ENCODE results near the gene CDAN1. TPM values are rescaled to one million over a fixed set of nuclear protein-coding genes. Genes with fewer than 3 reads are reported as not detected.
"Not testable (repeated sequence)": the region's sequence is repeated elsewhere in the genome, so short reads cannot be mapped to it uniquely, and the experiment has no call there.

CDAN1 gene
- total RNA-seq, 2 experiments from 2014 or later: 33.2 to 35.7 TPM

DNA sequence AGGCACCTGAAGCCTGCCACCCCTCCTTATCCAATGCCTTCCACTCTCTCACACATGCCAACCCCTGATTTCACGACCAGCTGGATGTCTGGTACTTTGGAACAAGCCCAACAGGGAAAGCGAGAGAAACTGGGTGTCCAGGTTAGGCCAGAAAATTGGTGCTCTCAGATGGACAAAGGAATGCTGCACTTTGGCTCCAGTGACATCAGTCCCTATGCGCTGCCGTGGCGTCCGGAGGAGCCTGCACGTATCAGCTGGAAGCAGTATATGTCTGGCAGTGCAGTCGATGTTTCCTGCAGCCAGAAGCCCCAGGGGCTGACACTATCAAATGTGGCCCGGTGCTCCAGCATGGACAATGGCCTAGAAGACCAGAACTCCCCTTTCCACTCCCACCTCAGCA is 45.2 kb downstream of the CDAN1 start:
- peaks cover 9% of the 10 kb centered on the region for H3K36me3 Mint-ChIP-seq
- no peaks in the 10 kb centered on the region for H3K27me3 Mint-ChIP-seq
- DNase-seq: no peak
- peak overlapping the region; percentile 64 for H3K27ac Mint-ChIP-seq
- H3K9me3 Mint-ChIP-seq: no peaks in the 10 kb centered on the region
- H3K4me3 Mint-ChIP-seq: no peak overlapping the region
- no peak for ATAC-seq (ENCODE audit: low read depth)
- POLR2A ChIA-PET: no interaction called here
- peaks cover 18% of the 10 kb centered on the region for H3K4me1 Mint-ChIP-seq

DNA sequence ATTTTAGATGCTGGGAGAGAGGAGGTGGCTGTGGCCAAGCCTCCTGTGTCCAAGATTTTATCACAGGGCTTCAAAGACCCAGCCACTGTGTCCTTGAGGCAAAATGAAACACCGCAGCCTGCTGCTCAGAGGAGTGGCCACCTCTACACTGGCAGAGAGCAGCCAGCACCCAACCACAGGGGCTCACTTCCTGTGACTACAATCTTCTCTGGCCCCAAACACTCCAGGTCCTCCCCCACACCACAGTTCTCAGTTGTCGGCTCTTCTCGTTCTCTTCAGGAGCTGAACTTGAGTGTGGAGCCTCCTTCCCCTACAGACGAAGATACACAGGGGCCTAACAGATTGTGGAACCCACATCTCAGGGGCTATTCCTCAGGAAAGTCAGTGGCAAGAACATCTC is 45.6 kb downstream of the CDAN1 start:
- DNase-seq (no peak), ATAC-seq (ENCODE audit: low read depth) (peak; percentile 71)
- Mint-ChIP-seq H3K27ac (peak overlapping the region; percentile 64), H3K9me3 (no peaks in the 10 kb centered on the region), H3K27me3 (no peaks in the 10 kb centered on the region), H3K36me3 (peaks cover 8% of the 10 kb centered on the region), H3K4me1 (peaks cover 18% of the 10 kb centered on the region), H3K4me3 (no peak overlapping the region)
- POLR2A ChIA-PET: no interaction called here

DNA sequence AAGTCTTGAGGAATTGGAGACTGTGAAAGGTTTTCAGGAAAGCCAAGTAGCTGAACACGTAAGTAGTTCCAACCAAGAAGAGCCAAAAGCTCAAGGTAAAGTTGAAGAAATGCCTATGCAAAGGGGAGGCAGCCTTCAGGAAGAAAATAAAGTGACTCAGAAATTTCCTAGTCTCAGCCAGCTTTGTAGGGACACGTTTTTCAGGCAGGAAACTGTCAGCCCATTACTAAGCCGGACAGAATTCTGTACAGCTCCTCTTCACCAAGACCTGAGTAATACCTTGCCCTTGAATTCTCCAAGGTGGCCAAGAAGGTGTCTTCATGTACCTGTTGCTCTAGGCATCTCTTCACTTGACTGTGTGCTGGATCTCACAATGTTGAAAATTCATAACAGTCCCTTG is 48.6 kb downstream of the CDAN1 start:
- ATAC-seq (ENCODE audit: low read depth): no peak
- no peaks in the 10 kb centered on the region for H3K27me3 Mint-ChIP-seq
- peaks cover 12% of the 10 kb centered on the region for H3K36me3 Mint-ChIP-seq
- POLR2A ChIA-PET: no interaction called here
- H3K9me3 Mint-ChIP-seq: no peaks in the 10 kb centered on the region
- H3K27ac Mint-ChIP-seq: no peak overlapping the region
- peaks cover 16% of the 10 kb centered on the region for H3K4me1 Mint-ChIP-seq
- DNase-seq: no peak
- H3K4me3 Mint-ChIP-seq: no peak overlapping the region

DNA sequence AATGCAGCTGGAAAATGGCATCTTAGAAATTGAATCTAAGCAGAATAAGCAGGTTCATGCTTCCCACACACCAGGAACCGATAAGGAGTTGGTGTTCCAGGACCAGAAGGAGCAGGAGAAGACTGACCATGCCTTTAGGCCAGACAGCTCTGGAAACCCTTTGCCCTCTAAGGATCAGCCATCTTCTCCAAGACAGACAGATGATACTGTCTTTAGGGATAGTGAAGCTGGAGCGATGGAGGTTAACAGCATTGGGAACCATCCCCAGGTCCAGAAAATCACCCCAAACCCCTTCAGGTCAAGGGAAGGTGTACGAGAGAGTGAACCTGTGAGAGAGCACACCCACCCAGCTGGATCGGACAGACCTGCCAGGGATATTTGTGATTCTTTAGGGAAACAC is 49.2 kb downstream of the CDAN1 start:
- Mint-ChIP-seq H3K27ac (no peak overlapping the region), H3K27me3 (no peaks in the 10 kb centered on the region), H3K9me3 (no peaks in the 10 kb centered on the region), H3K4me1 (peaks cover 16% of the 10 kb centered on the region), H3K4me3 (no peak overlapping the region), H3K36me3 (peaks cover 12% of the 10 kb centered on the region)
- ATAC-seq (ENCODE audit: low read depth) (no peak), DNase-seq (no peak)
- POLR2A ChIA-PET: no interaction called here

DNA sequence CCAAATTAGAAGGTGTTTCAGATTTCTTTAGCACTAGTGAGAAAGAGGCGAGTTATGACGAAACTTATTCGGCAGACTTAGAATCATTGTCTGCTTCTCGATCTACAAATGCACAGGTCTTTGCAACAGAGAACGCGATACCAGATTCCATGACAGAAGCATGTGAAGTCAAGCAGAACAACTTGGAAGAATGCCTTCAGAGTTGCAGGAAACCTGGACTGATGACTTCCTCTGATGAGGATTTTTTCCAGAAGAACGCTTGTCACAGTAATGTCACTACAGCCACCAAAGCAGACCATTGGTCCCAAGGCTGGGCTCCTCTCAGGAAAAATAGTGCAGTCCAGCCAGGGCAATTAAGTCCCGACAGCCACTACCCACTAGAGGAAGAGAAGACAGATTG is 50.6 kb downstream of the CDAN1 start:
- no peak overlapping the region for H3K4me3 Mint-ChIP-seq
- no peak for ATAC-seq (ENCODE audit: low read depth)
- H3K27me3 Mint-ChIP-seq: no peaks in the 10 kb centered on the region
- H3K27ac Mint-ChIP-seq: no peak overlapping the region
- no peaks in the 10 kb centered on the region for H3K9me3 Mint-ChIP-seq
- peaks cover 12% of the 10 kb centered on the region for H3K4me1 Mint-ChIP-seq
- POLR2A ChIA-PET: no interaction called here
- DNase-seq: no peak
- peaks cover 20% of the 10 kb centered on the region for H3K36me3 Mint-ChIP-seq

DNA sequence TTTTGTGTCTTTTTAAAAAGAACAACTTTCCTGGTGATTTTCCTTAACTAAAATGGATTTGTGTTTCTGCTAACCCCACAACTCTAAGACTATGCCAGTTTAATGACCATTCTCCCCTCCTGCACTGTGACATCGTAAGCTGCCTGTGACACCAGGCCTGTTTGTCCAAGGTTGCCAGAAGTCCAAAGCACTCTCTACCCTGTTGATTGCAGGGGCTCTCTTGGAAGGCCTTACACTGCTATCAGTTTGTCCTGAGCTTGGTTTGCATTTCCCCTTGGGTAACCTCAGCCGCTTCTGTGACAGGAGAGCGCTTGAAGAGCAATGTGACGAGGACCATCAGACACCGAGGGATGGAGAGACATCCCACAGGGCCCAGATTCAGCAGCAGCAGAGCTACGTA is 55.8 kb downstream of the CDAN1 start:
- no peaks in the 10 kb centered on the region for H3K9me3 Mint-ChIP-seq
- no peak overlapping the region for H3K27ac Mint-ChIP-seq
- ATAC-seq (ENCODE audit: low read depth) (no peak), DNase-seq (no peak)
- POLR2A ChIA-PET: no interaction called here
- no peak overlapping the region for H3K4me3 Mint-ChIP-seq
- no peaks in the 10 kb centered on the region for H3K27me3 Mint-ChIP-seq
- peaks cover 17% of the 10 kb centered on the region for H3K36me3 Mint-ChIP-seq
- peaks cover 16% of the 10 kb centered on the region for H3K4me1 Mint-ChIP-seq

DNA sequence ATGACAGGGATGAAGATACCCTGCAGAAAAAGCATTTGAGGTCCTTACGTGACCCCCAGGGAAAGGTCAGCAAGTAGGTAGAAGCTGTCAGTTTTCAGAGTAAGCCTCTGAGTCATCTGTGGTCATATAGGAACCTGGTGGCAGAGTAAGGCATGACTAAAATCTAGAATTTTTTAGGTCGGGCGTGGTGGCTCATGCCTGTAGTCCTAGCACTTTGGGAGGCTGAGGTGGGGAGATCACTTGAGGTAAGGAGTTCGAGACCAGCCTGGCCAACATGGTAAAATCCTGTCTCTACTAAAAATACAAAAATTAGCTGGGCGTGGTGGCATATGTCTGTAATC is 56.8 kb downstream of the CDAN1 start:
- peaks cover 16% of the 10 kb centered on the region for H3K4me1 Mint-ChIP-seq
- H3K9me3 Mint-ChIP-seq, DNase-seq, H3K27ac Mint-ChIP-seq, H3K27me3 Mint-ChIP-seq, H3K4me3 Mint-ChIP-seq, POLR2A ChIA-PET: not testable (repeated sequence)
- peak; percentile 88 for ATAC-seq (ENCODE audit: low read depth)
- H3K36me3 Mint-ChIP-seq: peaks cover 16% of the 10 kb centered on the region

DNA sequence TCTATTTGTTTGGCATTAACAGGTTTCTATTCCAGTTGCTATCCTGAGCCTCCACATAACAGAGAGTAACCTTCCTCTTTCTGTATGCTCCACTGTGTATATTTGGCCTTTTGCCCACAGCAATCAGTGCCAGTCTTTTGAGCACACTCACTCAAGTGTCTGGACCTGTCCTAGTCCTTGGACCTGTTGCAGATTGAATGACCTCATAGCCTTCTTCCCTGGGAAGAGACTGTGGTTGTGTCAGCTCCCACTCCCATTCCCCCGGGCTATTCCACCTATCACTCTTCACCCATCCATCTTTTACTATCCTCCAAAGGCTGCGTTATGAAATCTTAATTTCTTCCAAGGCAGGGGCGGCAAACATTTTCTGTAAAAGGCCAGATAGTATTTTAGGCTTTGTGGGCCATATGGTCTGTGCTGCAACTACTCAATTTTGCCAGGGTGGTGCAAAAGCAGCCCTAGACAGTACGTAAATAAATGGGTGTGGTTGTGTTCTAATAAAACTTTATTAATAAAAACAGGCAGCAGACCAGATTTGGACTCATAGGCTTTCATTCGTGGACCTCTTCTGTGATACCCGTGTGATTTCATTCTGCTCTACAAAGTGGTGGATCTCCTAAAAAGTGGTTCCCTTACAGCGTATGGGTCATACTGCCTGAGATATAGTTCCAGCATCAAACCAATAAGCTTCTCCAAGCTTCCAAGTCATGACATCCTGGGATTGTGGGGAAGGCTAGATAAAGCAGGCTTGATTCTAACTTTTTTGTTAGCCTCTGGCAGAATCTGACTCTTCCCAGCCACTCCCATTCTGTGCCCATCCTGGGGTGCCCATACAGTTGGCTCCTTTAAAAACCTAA is 57.4 kb downstream of the CDAN1 start:
- POLR2A ChIA-PET: no interaction called here
- Mint-ChIP-seq H3K4me1 (peaks cover 16% of the 10 kb centered on the region), H3K27ac (no peak overlapping the region)

DNA sequence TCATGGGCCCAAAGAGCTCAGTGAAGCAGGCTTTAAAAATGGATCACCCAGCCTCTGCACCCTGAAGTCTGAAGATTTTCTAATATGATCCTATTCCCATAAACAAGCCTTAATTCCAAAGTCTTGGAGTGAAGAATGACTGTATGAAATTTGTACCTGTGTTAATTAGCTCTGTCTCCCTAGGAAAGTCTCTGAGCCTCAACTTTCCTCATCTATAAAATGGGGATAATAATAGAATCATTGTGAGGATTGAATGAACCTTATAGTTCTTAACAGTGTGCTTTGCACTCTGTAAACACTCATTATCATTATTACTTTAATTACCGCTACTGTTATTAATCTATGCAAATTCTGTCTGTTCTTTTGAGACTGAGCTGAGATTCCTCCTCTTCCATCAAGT is 61.9 kb downstream of the CDAN1 start:
- POLR2A ChIA-PET: no interaction called here
- H3K27me3 Mint-ChIP-seq: no peaks in the 10 kb centered on the region
- no peak for DNase-seq
- H3K9me3 Mint-ChIP-seq: no peaks in the 10 kb centered on the region
- no peak for ATAC-seq (ENCODE audit: low read depth)
- no peak overlapping the region for H3K27ac Mint-ChIP-seq
- H3K36me3 Mint-ChIP-seq: peaks cover 4% of the 10 kb centered on the region
- no peak overlapping the region for H3K4me3 Mint-ChIP-seq
- peaks cover 7% of the 10 kb centered on the region for H3K4me1 Mint-ChIP-seq

More for the DNA sequence above, 57.4 kb downstream of the CDAN1 start:
- Mint-ChIP-seq H3K36me3 (peaks cover 16% of the 10 kb centered on the region), H3K27me3 (no peaks in the 10 kb centered on the region), H3K4me3 (no peak overlapping the region), H3K9me3 (no peaks in the 10 kb centered on the region)
- no peak for DNase-seq
- ATAC-seq (ENCODE audit: low read depth): no peak

DNA sequence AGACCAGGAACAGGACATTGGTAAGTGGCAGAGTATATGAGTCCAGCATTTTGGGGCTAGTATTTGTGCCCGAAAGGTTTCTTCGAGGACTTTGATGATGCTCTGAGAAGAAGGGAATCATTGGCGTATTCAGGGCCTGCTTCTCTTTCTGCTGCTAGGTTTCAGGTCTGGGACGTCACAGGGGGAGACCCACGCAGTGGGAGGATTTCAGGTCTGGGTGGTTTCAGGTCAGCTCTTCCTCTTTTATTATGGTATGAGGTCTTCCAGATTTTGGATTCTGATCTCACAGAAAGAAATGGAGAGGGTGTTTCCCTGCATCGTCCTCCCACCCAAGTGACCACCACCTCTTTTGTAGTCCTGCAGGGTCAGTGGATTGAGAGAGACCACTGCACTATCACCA is 62.5 kb downstream of the CDAN1 start:
- ATAC-seq (ENCODE audit: low read depth): no peak

More for the DNA sequence above, 62.5 kb downstream of the CDAN1 start:
- peaks cover 3% of the 10 kb centered on the region for H3K4me1 Mint-ChIP-seq
- DNase-seq: no peak
- no peak overlapping the region for H3K4me3 Mint-ChIP-seq
- POLR2A ChIA-PET: no interaction called here
- no peaks in the 10 kb centered on the region for H3K9me3 Mint-ChIP-seq
- no peak overlapping the region for H3K27ac Mint-ChIP-seq
- peaks cover 6% of the 10 kb centered on the region for H3K36me3 Mint-ChIP-seq
- H3K27me3 Mint-ChIP-seq: no peaks in the 10 kb centered on the region

Other genes starting within 250 kb of the CDAN1 start
- 10 to 100 TPM; 50.9 to 51.8 TPM for gene ZNF106, start 246.0 kb downstream of the CDAN1 start, total RNA-seq
- 10 to 100 TPM; 47.6 to 57.9 TPM for gene SNAP23, start 241.5 kb downstream of the CDAN1 start, total RNA-seq
- 10 to 100 TPM; 24.5 to 25.8 TPM for gene LRRC57, start 188.3 kb downstream of the CDAN1 start, total RNA-seq
- gene HAUS2, start 188.3 kb downstream of the CDAN1 start, total RNA-seq: 10 to 100 TPM; 28.7 to 30.2 TPM
- 10 to 100 TPM; 14.0 to 16.1 TPM for gene STARD9, start 161.5 kb downstream of the CDAN1 start, total RNA-seq
- gene TTBK2, start 183.7 kb upstream of the CDAN1 start, total RNA-seq: 10 to 100 TPM; 17.2 to 17.7 TPM